ENCODE results near the gene PPP2R3A. TPM values are rescaled to one million over a fixed set of nuclear protein-coding genes. Genes with fewer than 3 reads are reported as not detected.

The PPP2R3A gene
- total and polyA plus RNA-seq, 3 donors from 2014 or later: 12.2 to 41.7 (median 35.4) TPM

DNA sequence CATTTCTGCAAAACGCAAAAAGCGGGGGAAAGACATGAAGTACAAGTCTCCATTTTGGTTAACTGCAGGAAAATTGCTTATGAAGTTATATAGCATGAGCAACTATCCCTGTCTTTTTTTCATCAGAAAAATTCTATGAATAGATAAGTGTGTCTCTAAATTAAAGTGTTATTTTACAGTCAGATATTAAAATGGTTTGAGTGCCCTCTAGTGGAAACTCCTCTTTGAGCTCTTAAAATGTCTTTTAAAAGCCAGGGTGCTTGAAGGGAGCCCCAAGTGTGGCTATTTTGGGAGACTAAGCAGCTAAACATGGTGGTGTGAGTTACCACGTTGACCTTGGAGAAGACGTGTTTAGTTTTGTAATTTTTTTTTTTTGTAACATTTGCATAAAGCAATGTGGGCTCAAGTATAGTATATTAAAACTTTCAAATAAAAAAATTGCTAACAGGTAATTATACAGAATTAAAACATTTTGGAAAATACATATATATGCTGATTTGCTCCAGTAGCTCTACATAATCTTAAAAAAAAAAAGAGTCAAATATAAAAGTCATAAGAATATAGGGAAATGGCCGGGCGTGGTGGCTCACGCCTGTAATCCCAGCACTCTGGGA lies 77.2 kb downstream of the PPP2R3A start:
- no peaks in the 10 kb centered on the region for H3K27me3 ChIP-seq
- peak in 2 of 3 experiments; percentile 27 to 48 for TF ChIP-seq CTCF (IDR thresholded peaks at IDR 0.05)
- TF ChIP-seq POLR2A (IDR thresholded peaks at IDR 0.05): no peak
- WGBS, 2 donors: 75 to 79% methylated on average over 7 of the region's 7 CpGs
- H3K36me3 ChIP-seq (ENCODE audit: low read depth, missing control alignments): no peaks in the 10 kb centered on the region
- no peaks in the 10 kb centered on the region for H3K4me1 ChIP-seq
- H3K27ac ChIP-seq: no peak overlapping the region
- no peak overlapping the region for H3K4me3 ChIP-seq
- no peaks in the 10 kb centered on the region for H3K9me3 ChIP-seq
- intact Hi-C loops (cut with DNase I; ENCODE audit: low total_unique reads): loop anchor here (10.0 kb wide), 1 partner anchor 138 kb away; no protein-coding TSS in a partner anchor
- no peak for DNase-seq

DNA sequence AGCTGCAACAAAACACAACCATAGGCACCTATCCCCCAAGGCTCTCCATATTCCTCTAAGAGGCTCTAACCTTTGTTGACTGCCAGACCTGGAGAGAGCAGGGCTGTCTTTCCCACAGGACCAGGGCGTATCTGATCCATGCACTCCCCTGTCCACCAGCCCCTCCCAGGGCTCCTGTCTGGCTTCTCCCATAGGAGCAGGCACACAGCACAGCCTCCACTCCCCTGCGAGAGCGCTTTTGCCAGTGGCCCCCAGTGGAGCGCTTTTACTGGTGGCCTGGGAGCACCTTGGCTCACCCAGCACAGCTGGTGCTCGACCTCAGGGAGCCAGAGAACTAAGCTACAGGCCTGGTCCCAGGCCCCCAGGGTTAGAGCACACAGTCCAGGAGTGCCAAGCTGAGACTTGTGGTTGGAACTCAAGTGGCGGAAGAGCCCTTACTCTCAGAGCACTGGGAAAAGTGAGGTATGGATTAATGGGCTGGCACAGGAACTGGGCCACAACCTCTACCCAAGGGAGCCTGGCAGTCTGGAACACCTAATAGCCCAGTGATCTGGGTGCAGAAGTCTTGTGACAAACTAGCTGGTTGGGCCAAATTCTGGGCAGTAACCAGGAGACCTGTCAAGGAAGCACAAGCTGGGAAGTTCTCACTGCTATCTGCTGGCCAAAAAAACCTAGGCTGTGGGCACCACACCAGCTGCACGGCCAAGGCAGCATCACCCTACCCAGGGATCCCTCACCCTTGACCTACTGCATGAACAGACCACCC lies 79.6 kb downstream of the PPP2R3A start:
- Histone ChIP-seq H3K27ac (no peak overlapping the region), H3K36me3 (ENCODE audit: low read depth, missing control alignments) (no peaks in the 10 kb centered on the region), H3K27me3 (no peaks in the 10 kb centered on the region), H3K4me3 (no peak overlapping the region), H3K4me1 (no peaks in the 10 kb centered on the region), H3K9me3 (no peaks in the 10 kb centered on the region)
- intact Hi-C loops (cut with DNase I; ENCODE audit: low total_unique reads): loop anchor here (10.0 kb wide), 1 partner anchor 140 kb away; no protein-coding TSS in a partner anchor
- WGBS, 2 donors: 91 to 96% methylated on average over 3 to 7 of the region's 7 CpGs
- no peak for DNase-seq
- TF ChIP-seq CTCF (IDR thresholded peaks at IDR 0.05) (no peak), POLR2A (IDR thresholded peaks at IDR 0.05) (no peak)

- Histone ChIP-seq H3K9me3 (no peaks in the 10 kb centered on the region), H3K27me3 (no peaks in the 10 kb centered on the region), H3K36me3 (ENCODE audit: low read depth, missing control alignments) (no peaks in the 10 kb centered on the region), H3K4me3 (no peak overlapping the region), H3K4me1 (no peaks in the 10 kb centered on the region), H3K27ac (no peak overlapping the region)
- 94 to 95% methylated on average over 7 of the region's 7 CpGs for WGBS, 2 donors
- DNase-seq: no peak
- TF ChIP-seq POLR2A (IDR thresholded peaks at IDR 0.05) (no peak), CTCF (IDR thresholded peaks at IDR 0.05) (no peak)
- intact Hi-C loops (cut with DNase I; ENCODE audit: low total_unique reads): loop anchor here (10.0 kb wide), 1 partner anchor 143 kb away; no protein-coding TSS in a partner anchor
These were observed 82.5 kb downstream of the PPP2R3A start for GRCh38 chr3:136048068-136048467.

DNA sequence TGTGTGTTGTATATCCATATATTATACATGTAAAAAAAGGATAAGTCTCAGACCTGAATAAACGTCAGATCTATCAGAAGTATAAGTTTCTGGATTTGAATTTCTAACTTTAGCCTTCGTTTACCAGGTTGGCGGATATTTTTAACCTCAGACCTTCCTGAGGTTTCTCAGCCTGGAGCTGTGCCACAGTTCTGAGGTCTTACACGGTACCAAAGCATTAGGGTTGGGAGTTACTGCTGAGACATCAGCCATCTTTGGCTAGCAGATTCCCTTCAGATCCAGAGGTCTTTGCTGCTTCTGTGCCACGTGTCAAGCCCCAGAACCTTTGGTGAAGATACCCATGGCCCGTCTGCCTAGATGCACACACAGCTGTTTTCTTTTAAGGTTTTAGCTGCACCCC lies 84.7 kb downstream of the PPP2R3A start:
- no peak overlapping the region for H3K4me3 ChIP-seq
- no peaks in the 10 kb centered on the region for H3K9me3 ChIP-seq
- no peaks in the 10 kb centered on the region for H3K27me3 ChIP-seq
- WGBS, 2 donors: 80 to 85% methylated on average over 6 of the region's 6 CpGs
- no peak overlapping the region for H3K27ac ChIP-seq
- DNase-seq: no peak
- no peaks in the 10 kb centered on the region for H3K4me1 ChIP-seq
- no peaks in the 10 kb centered on the region for H3K36me3 ChIP-seq (ENCODE audit: low read depth, missing control alignments)
- TF ChIP-seq CTCF (IDR thresholded peaks at IDR 0.05) (no peak), POLR2A (IDR thresholded peaks at IDR 0.05) (no peak)
- intact Hi-C loops (cut with DNase I; ENCODE audit: low total_unique reads): no loop called here
